ENCODE results near the gene SDK1. TPM values are rescaled to one million over a fixed set of nuclear protein-coding genes. Genes with fewer than 3 reads are reported as not detected.

The SDK1 gene
- polyA plus RNA-seq, 4 donors, result 0.27 to 5.0 (median 2.1) TPM; not detected in 1

DNA sequence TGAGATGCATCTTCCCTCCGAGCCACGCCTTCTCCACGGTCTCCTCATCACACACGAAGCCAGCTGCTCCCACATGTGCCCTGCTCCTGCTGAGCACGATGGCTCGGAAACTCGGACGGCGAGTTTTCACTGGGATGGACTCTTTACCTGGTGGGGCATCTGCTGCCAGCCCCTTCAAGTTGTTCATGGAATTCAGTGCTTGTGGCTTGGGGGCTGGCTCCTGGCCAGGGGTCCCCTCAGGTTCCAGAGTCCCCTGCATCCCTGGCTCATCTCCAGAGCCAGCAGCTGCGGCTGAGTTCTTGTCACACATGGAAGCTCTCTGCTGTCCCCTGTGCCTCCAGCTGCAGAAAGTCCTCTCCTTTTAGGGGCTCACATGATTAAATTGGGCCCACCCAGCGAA is 654.0 kb downstream of the SDK1 start:
- H3K27ac ChIP-seq (ENCODE audit: low read depth in 1 of 3, low read length in 2 of 3), result no peak overlapping the region
- H3K4me3 ChIP-seq (ENCODE audit: low read depth in 1 of 3, low read length in 3 of 3), result no peak overlapping the region
- peaks cover 0 to 3% of the 10 kb centered on the region in 2 donors for H3K9me3 ChIP-seq (ENCODE audit: control insufficient read depth in 2 of 2, insufficient read depth in 1 of 2, low read depth in 1 of 2, low read length in 1 of 2)
- 73 to 86% (median 78%) methylated on average over 11 of the region's 11 CpGs for WGBS, 3 donors
- H3K36me3 ChIP-seq (ENCODE audit: control insufficient read depth in 3 of 3, insufficient read depth in 2 of 3, low read depth in 1 of 3, low read length in 3 of 3), result peaks cover 0 to 2% (median 0%) of the 10 kb centered on the region in 3 donors
- DNase-seq (no peak), FAIRE-seq (no peak)
- H3K4me1 ChIP-seq (ENCODE audit: control insufficient read depth in 3 of 3, insufficient read depth in 2 of 3, low read depth in 1 of 3, low read length in 2 of 3), result peaks cover 0 to 4% (median 0%) of the 10 kb centered on the region in 3 donors
- no peaks in the 10 kb centered on the region for H3K27me3 ChIP-seq (ENCODE audit: control insufficient read depth in 3 of 3, insufficient read depth in 3 of 3, low read length in 3 of 3)

DNA sequence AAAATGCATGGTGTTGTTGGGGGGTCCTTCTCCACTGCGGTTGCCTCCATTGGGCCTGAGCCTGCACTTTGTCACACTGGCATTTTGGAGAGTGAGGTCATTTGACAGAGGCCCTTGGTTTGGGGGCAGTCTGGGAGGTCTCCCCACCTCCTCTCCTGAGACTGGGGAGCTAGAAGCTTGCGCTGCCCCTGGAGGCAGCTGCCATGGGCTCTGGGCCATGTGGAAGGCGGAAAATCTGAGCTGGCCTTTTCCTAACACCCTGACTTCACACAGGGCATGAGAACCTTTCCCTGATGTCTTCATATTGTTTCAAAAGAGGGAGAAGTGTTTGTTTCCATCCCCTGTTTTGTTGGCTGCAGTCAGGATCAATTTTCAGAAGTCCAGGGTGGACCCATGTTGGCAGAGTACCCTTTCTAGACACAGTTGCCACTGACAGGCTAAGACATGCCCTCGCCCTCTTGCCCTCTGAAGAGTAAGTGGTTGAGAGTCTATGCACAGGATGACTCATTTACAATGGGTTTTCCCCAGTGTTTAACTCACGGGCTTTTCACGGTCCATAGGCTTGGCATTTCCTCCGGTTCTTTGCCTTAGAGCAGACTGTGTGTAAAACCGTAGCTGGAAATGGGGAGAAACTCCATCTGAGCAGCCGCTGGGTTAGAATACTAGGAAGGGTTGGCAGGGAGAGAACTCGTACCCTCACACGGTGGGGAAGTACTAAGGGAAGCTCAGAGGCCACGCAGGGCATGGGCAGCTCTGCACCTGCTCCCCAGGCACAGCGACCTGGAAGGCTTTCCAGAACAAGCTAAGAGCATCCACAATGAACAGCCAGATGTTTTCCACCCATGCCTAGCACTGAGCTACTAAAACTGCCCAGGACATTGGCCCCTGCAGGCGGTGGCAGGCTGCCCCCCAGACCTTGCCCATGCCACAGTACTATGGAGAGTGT is 655.0 kb downstream of the SDK1 start:
- H3K27me3 ChIP-seq (ENCODE audit: control insufficient read depth in 3 of 3, insufficient read depth in 3 of 3, low read length in 3 of 3), result no peaks in the 10 kb centered on the region
- FAIRE-seq (no peak), DNase-seq (peak; percentile 55 to 74)
- peaks cover 0 to 2% (median 0%) of the 10 kb centered on the region in 3 donors for H3K36me3 ChIP-seq (ENCODE audit: control insufficient read depth in 3 of 3, insufficient read depth in 2 of 3, low read depth in 1 of 3, low read length in 3 of 3)
- peaks cover 0 to 4% (median 0%) of the 10 kb centered on the region in 3 donors for H3K4me1 ChIP-seq (ENCODE audit: control insufficient read depth in 3 of 3, insufficient read depth in 2 of 3, low read depth in 1 of 3, low read length in 2 of 3)
- no peak overlapping the region for H3K4me3 ChIP-seq (ENCODE audit: low read depth in 1 of 3, low read length in 3 of 3)
- peaks cover 0 to 3% of the 10 kb centered on the region in 2 donors for H3K9me3 ChIP-seq (ENCODE audit: control insufficient read depth in 2 of 2, insufficient read depth in 1 of 2, low read depth in 1 of 2, low read length in 1 of 2)
- 26 to 63% (median 47%) methylated on average over 14 of the region's 14 CpGs for WGBS, 3 donors
- no peak overlapping the region for H3K27ac ChIP-seq (ENCODE audit: low read depth in 1 of 3, low read length in 2 of 3)

DNA sequence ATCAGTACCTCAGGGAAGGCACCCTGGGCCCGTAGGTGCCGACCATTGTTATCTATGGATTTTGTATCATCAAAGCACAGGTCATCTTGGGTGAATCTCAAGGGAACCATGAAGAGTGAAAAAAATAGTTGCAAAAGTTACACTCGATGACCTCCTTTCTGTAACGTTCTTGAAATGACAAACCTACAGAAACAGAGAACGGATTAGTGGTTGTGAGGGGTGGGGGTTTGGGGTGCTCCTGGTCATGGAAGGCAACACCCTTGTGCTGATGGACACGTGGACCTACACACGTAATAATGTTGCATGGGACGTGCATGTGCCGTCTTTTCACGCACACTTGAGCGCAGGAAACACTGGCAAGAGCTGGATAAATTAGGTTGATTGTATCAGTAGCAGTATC is 655.9 kb downstream of the SDK1 start:
- H3K36me3 ChIP-seq (ENCODE audit: control insufficient read depth in 3 of 3, insufficient read depth in 2 of 3, low read depth in 1 of 3, low read length in 3 of 3), result peaks cover 0 to 2% (median 0%) of the 10 kb centered on the region in 3 donors
- WGBS, 3 donors, result 79 to 86% (median 81%) methylated on average over 11 of the region's 11 CpGs
- FAIRE-seq (no peak), DNase-seq (no peak)
- H3K27ac ChIP-seq (ENCODE audit: low read depth in 1 of 3, low read length in 2 of 3), result no peak overlapping the region
- H3K4me1 ChIP-seq (ENCODE audit: control insufficient read depth in 3 of 3, insufficient read depth in 2 of 3, low read depth in 1 of 3, low read length in 2 of 3), result peaks cover 0 to 4% (median 0%) of the 10 kb centered on the region in 3 donors
- no peaks in the 10 kb centered on the region for H3K27me3 ChIP-seq (ENCODE audit: control insufficient read depth in 3 of 3, insufficient read depth in 3 of 3, low read length in 3 of 3)
- no peaks in the 10 kb centered on the region for H3K9me3 ChIP-seq (ENCODE audit: control insufficient read depth in 2 of 2, insufficient read depth in 1 of 2, low read depth in 1 of 2, low read length in 1 of 2)
- no peak overlapping the region for H3K4me3 ChIP-seq (ENCODE audit: low read depth in 1 of 3, low read length in 3 of 3)

DNA sequence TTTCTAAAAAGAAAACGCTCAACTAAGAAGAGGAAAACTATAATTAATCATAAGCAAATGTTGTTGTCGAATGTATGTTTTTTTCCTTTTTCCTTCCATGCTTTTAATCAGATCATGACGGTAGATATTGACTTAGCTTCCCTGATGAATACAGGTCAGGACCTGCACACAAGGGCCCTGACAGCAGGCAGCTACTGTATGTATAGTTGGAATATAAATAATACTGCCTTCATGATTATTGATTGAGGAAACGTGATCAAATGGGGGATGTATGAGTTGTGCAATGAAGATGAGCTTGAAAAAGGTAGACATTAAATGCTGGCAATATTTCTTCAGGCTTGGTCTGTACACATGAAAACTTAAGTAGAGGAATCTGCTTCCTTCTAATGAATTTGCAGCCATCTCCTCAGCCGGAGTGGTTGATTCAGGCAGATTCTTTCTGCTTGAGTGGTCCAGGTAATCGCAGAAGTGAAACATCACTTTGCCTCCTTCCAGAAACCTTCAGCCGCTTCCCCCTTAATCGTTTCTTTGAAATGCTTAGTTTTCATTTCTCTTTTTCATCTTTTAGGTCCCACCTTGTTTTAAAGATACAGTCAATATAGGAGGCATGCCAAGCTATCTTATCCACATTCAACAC is 656.5 kb downstream of the SDK1 start:
- Histone ChIP-seq H3K36me3 (ENCODE audit: control insufficient read depth in 3 of 3, insufficient read depth in 2 of 3, low read depth in 1 of 3, low read length in 3 of 3) (peaks cover 0 to 7% (median 0%) of the 10 kb centered on the region in 3 donors), H3K9me3 (ENCODE audit: control insufficient read depth in 2 of 2, insufficient read depth in 1 of 2, low read depth in 1 of 2, low read length in 1 of 2) (no peaks in the 10 kb centered on the region), H3K27ac (ENCODE audit: low read depth in 1 of 3, low read length in 2 of 3) (no peak overlapping the region), H3K4me3 (ENCODE audit: low read depth in 1 of 3, low read length in 3 of 3) (no peak overlapping the region), H3K27me3 (ENCODE audit: control insufficient read depth in 3 of 3, insufficient read depth in 3 of 3, low read length in 3 of 3) (no peaks in the 10 kb centered on the region), H3K4me1 (ENCODE audit: control insufficient read depth in 3 of 3, insufficient read depth in 2 of 3, low read depth in 1 of 3, low read length in 2 of 3) (peaks cover 0 to 4% (median 0%) of the 10 kb centered on the region in 3 donors)
- FAIRE-seq (no peak), DNase-seq (no peak)
- 73 to 85% (median 78%) methylated on average over 8 of the region's 8 CpGs for WGBS, 3 donors

DNA sequence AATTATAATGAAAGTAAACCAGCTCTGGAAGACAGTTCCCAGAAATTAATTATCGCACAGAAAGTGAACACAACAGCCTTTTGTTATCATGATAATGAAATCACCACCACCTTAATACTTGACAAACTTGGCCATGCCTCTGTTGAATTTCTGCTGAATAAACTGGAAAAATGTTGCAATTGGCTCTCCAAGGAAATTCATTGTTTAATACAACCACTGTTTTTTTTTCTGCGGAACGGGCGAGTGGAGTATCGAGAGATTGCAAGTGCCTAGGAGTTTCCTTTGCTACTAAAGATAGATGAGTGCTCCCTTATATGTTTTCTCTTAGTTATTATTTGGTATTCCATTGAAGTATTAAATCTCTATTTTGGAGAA is 657.0 kb downstream of the SDK1 start:
- Histone ChIP-seq H3K9me3 (ENCODE audit: control insufficient read depth in 2 of 2, insufficient read depth in 1 of 2, low read depth in 1 of 2, low read length in 1 of 2) (no peaks in the 10 kb centered on the region), H3K27ac (ENCODE audit: low read depth in 1 of 3, low read length in 2 of 3) (no peak overlapping the region), H3K4me1 (ENCODE audit: control insufficient read depth in 3 of 3, insufficient read depth in 2 of 3, low read depth in 1 of 3, low read length in 2 of 3) (peaks cover 0 to 4% (median 0%) of the 10 kb centered on the region in 3 donors), H3K4me3 (ENCODE audit: low read depth in 1 of 3, low read length in 3 of 3) (no peak overlapping the region), H3K36me3 (ENCODE audit: control insufficient read depth in 3 of 3, insufficient read depth in 2 of 3, low read depth in 1 of 3, low read length in 3 of 3) (peaks cover 0 to 10% (median 0%) of the 10 kb centered on the region in 3 donors), H3K27me3 (ENCODE audit: control insufficient read depth in 3 of 3, insufficient read depth in 3 of 3, low read length in 3 of 3) (no peaks in the 10 kb centered on the region)
- no peak for FAIRE-seq
- no peak for DNase-seq
- 73 to 90% (median 88%) methylated on average over 5 of the region's 5 CpGs for WGBS, 3 donors

DNA sequence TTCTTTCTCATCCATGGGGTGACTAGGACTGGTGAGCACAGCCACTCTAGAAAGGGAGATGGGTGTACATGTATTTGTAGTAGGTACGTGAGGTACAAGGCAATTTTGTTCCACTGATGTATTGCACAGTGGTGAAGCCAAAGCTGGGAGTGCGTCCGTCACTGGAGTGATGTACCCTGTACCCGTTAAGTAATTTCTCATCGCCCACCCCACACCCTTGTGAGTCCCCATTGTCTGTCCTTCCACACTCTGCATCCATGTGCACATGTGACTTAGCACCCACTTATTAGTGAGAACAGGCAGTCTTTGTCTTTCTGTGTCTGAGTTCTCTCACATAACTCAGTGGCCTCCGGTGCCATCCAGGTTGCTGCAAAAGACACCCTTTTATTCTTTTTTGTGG is 658.3 kb downstream of the SDK1 start:
- 94 to 96% (median 94%) methylated on average over 6 of the region's 6 CpGs for WGBS, 3 donors
- H3K27ac ChIP-seq (ENCODE audit: low read depth in 1 of 3, low read length in 2 of 3), result no peak overlapping the region
- FAIRE-seq, result no peak
- H3K9me3 ChIP-seq (ENCODE audit: control insufficient read depth in 2 of 2, insufficient read depth in 1 of 2, low read depth in 1 of 2, low read length in 1 of 2), result no peaks in the 10 kb centered on the region
- no peaks in the 10 kb centered on the region for H3K27me3 ChIP-seq (ENCODE audit: control insufficient read depth in 3 of 3, insufficient read depth in 3 of 3, low read length in 3 of 3)
- H3K4me1 ChIP-seq (ENCODE audit: control insufficient read depth in 3 of 3, insufficient read depth in 2 of 3, low read depth in 1 of 3, low read length in 2 of 3), result peaks cover 0 to 4% (median 0%) of the 10 kb centered on the region in 3 donors
- H3K36me3 ChIP-seq (ENCODE audit: control insufficient read depth in 3 of 3, insufficient read depth in 2 of 3, low read depth in 1 of 3, low read length in 3 of 3), result peaks cover 0 to 14% (median 0%) of the 10 kb centered on the region in 3 donors
- no peak overlapping the region for H3K4me3 ChIP-seq (ENCODE audit: low read depth in 1 of 3, low read length in 3 of 3)
- DNase-seq, result no peak

DNA sequence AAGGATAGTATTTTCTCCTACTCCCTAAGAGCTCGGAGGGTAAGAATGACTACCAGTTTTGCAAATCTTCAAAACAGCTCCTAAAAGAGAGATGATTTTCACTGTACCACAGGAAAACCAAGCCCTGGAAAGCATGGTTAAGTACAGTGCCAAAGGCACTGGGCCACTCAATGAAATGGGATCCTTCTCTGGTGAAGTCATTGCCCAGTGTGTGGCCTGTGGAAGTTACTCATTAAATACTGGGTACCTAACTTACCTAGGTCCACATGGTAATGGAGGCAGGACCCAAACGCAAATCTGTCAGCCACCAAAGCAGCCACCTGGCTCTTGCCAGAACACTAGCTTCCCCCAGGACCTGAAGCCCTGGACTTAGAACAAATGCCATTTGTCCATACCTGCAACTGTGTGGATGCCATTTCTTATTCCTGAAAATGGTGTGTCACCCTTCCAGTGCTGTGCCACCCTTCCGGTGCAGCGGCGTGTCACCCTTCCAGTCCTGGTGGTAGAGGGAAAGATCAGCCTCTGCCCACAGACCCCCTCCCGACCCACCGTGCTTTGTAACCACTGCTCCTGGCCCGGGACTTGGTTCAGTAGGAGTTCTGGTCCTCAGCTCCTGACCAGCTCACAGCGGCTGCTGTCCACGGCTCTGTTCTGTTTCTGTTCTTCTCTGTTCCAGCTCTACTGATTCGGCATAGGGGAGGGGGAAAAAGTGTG is 659.2 kb downstream of the SDK1 start:
- Histone ChIP-seq H3K27me3 (ENCODE audit: control insufficient read depth in 3 of 3, insufficient read depth in 3 of 3, low read length in 3 of 3) (no peaks in the 10 kb centered on the region), H3K4me1 (ENCODE audit: control insufficient read depth in 3 of 3, insufficient read depth in 2 of 3, low read depth in 1 of 3, low read length in 2 of 3) (peaks cover 0 to 4% (median 0%) of the 10 kb centered on the region in 3 donors), H3K36me3 (ENCODE audit: control insufficient read depth in 3 of 3, insufficient read depth in 2 of 3, low read depth in 1 of 3, low read length in 3 of 3) (peaks cover 0 to 14% (median 0%) of the 10 kb centered on the region in 3 donors), H3K27ac (ENCODE audit: low read depth in 1 of 3, low read length in 2 of 3) (no peak overlapping the region), H3K4me3 (ENCODE audit: low read depth in 1 of 3, low read length in 3 of 3) (no peak overlapping the region), H3K9me3 (ENCODE audit: control insufficient read depth in 2 of 2, insufficient read depth in 1 of 2, low read depth in 1 of 2, low read length in 1 of 2) (no peaks in the 10 kb centered on the region)
- no peak for DNase-seq
- no peak for FAIRE-seq
- 90 to 95% (median 93%) methylated on average over 11 of the region's 11 CpGs for WGBS, 3 donors

DNA sequence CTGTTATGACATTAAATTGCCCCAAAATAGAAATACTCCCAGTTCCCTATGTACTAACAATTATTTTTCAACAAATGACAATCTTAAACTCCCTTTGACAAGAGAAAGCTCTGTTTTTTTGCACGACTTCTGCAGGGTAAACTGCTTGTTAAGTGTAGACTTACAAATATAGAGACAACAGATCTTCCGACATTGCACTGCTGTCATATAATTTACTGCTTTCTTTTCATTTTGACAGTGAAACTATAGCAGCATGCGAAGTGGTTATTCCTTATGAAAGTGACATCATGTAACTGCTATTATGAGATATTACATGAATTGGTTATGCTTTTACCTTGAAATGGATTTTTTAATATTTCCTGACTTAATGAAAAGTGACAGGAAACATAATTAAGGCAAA is 659.9 kb downstream of the SDK1 start:
- FAIRE-seq (no peak), DNase-seq (no peak)
- Histone ChIP-seq H3K36me3 (ENCODE audit: control insufficient read depth in 3 of 3, insufficient read depth in 2 of 3, low read depth in 1 of 3, low read length in 3 of 3) (peaks cover 0 to 14% (median 0%) of the 10 kb centered on the region in 3 donors), H3K4me3 (ENCODE audit: low read depth in 1 of 3, low read length in 3 of 3) (no peak overlapping the region), H3K27ac (ENCODE audit: low read depth in 1 of 3, low read length in 2 of 3) (no peak overlapping the region), H3K9me3 (ENCODE audit: control insufficient read depth in 2 of 2, insufficient read depth in 1 of 2, low read depth in 1 of 2, low read length in 1 of 2) (no peaks in the 10 kb centered on the region), H3K4me1 (ENCODE audit: control insufficient read depth in 3 of 3, insufficient read depth in 2 of 3, low read depth in 1 of 3, low read length in 2 of 3) (peaks cover 0 to 4% (median 0%) of the 10 kb centered on the region in 3 donors), H3K27me3 (ENCODE audit: control insufficient read depth in 3 of 3, insufficient read depth in 3 of 3, low read length in 3 of 3) (no peaks in the 10 kb centered on the region)
- 88 to 92% (median 90%) methylated on average over 3 of the region's 3 CpGs for WGBS, 3 donors

All from small intestine (tissue), 7 donors.